ENCODE measurements around the gene KCNE1.

GRCh38 chr21:34522284-34522683, 10.3 kb upstream of the KCNE1 start:
- TF ChIP-seq, protein P1, sequence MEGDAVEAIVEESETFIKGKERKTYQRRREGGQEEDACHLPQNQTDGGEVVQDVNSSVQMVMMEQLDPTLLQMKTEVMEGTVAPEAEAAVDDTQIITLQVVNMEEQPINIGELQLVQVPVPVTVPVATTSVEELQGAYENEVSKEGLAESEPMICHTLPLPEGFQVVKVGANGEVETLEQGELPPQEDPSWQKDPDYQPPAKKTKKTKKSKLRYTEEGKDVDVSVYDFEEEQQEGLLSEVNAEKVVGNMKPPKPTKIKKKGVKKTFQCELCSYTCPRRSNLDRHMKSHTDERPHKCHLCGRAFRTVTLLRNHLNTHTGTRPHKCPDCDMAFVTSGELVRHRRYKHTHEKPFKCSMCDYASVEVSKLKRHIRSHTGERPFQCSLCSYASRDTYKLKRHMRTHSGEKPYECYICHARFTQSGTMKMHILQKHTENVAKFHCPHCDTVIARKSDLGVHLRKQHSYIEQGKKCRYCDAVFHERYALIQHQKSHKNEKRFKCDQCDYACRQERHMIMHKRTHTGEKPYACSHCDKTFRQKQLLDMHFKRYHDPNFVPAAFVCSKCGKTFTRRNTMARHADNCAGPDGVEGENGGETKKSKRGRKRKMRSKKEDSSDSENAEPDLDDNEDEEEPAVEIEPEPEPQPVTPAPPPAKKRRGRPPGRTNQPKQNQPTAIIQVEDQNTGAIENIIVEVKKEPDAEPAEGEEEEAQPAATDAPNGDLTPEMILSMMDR (IDR thresholded peaks at IDR 0.05) = no peak
- TF ChIP-seq ZFX (IDR thresholded peaks at IDR 0.05; ENCODE audit: borderline replicate concordance) = no peak

Data from 22Rv1 (cell line).